K562 (cell line): Measurements from ENCODE around the gene AIDA. TPM values are rescaled to one million over a fixed set of nuclear protein-coding genes. Genes with fewer than 3 reads are reported as not detected.
A peak's percentile ranks its signal among the peaks of the same experiment; 100 is the strongest.

Experiments used
- ATAC-seq: fragments of 200-7000 bp; cut with Tn5 transposase; 3 replicates; pipeline ENCODE4 v1.9.1; 2020; ENCODE audit warnings: moderate library complexity
- BruUV-seq: library from RNA; stranded (reverse); fragments of 400-500 nt; replicated peaks from 2 replicates; lab custom pipeline; 2021; lab: Mats Ljungman, UMichigan
- CTCF ChIA-PET: fragments of 300-600 bp; formaldehyde crosslinking; extraction: SDS; loops from one replicate; lab custom pipeline; 2021; ENCODE audit warnings: low intra/inter-chr PET ratio; lab: Yijun Ruan, JAX
- POLR2A ChIA-PET: fragments of 300-600, 350-650 bp; sonication (Branson Sonifier 250); formaldehyde crosslinking; extraction: SDS; loops from one replicate; lab custom pipeline; 2021; ENCODE audit warnings: antibody characterized with exemption, inconsistent platforms; lab: Yijun Ruan, JAX
- DNase-seq, 4 experiments: peaks; one replicate each; pipeline versions ENCODE4 v3.0.0 to v3.0.0-alpha.2; 2011 to 2018; ENCODE audit warnings: low spot score in 3 of 4, mixed read lengths in 3 of 4; ENCODE audit errors: extremely low read depth in 1 of 4
- FAIRE-seq: peaks from 2 replicates; lab custom pipeline; 2011; peaks lifted over from hg19 to GRCh38; lab: Jason Lieb, UNC
- H2AFZ ChIP-seq: 2 replicates; pipeline ENCODE4 v1.6.0; 2011; ENCODE audit warnings: low read depth, low read length, control low read depth, inconsistent platforms
- H3K27ac ChIP-seq: fragments of 200-600 bp; 3 replicates; pipeline ENCODE4 v1.8.0; 2011; ENCODE audit warnings: low read depth, mild to moderate bottlenecking, control low read depth, inconsistent platforms, low read length, moderate library complexity, mixed read lengths; ENCODE audit errors: extremely low read depth
- H3K27me3 ChIP-seq, 2 experiments: fragments of 300-600 bp in 1 of 2; 2 replicates in 1 of 2; 3 replicates in 1 of 2; pipeline versions ENCODE4 v1.6.0 to v1.8.0; 2011; ENCODE audit warnings: inconsistent platforms in 2 of 2, low read length in 2 of 2, mild to moderate bottlenecking in 1 of 2, mixed read lengths in 1 of 2, moderate library complexity in 1 of 2; ENCODE audit not compliant: control insufficient read depth in 2 of 2, insufficient read depth in 2 of 2
- H3K36me3 ChIP-seq: fragments of 300-600 bp; 3 replicates; pipeline ENCODE4 v1.8.0; 2011; ENCODE audit warnings: mild to moderate bottlenecking, low read length, inconsistent platforms; ENCODE audit not compliant: control insufficient read depth, insufficient read depth
- H3K4me1 ChIP-seq, 2 experiments: fragments of 200-600 bp in 1 of 2; replicated peaks in 1 of 2; 2 replicates in 1 of 2; 3 replicates in 1 of 2; pipeline versions ENCODE4 v1.5.1 to v1.8.0; 2011; ENCODE audit warnings: inconsistent platforms in 2 of 2, low read length in 2 of 2, mild to moderate bottlenecking in 1 of 2, mixed read lengths in 1 of 2, moderate library complexity in 1 of 2; ENCODE audit not compliant: control insufficient read depth in 2 of 2, insufficient read depth in 2 of 2
- H3K4me2 ChIP-seq: 2 replicates; pipeline ENCODE4 v1.6.1; 2011; ENCODE audit warnings: low read length, control low read depth, inconsistent platforms, mixed read lengths; ENCODE audit not compliant: insufficient read depth
- H3K4me3 ChIP-seq: fragments of 200-600 bp; sonication (generic), shearing (Covaris generic); 2 replicates; pipeline ENCODE4 v1.5.1; 2016; ENCODE audit warnings: control low read depth, inconsistent platforms
- H3K79me2 ChIP-seq: fragments of 200-600 bp; 3 replicates; pipeline ENCODE4 v1.8.0; 2011; ENCODE audit warnings: low read length, inconsistent platforms; ENCODE audit not compliant: control insufficient read depth, insufficient read depth
- H3K9ac ChIP-seq, 2 experiments: 2 replicates each; pipeline versions ENCODE4 v1.6.0 to v1.6.1; 2011; ENCODE audit warnings: low read depth in 2 of 2, low read length in 2 of 2, control low read depth in 1 of 2, inconsistent platforms in 1 of 2, mild to moderate bottlenecking in 1 of 2, mixed read lengths in 1 of 2; ENCODE audit not compliant: insufficient read depth in 1 of 2
- H3K9me1 ChIP-seq: one replicate; pipeline ENCODE4 v1.6.0; 2011; ENCODE audit warnings: inconsistent platforms, mild to moderate bottlenecking, low read length, moderate library complexity; ENCODE audit not compliant: control insufficient read depth, insufficient read depth
- H3K9me3 ChIP-seq: replicated peaks from 2 replicates; pipeline ENCODE4 v1.5.1; 2011; ENCODE audit warnings: low read depth, low read length, inconsistent platforms; ENCODE audit not compliant: control insufficient read depth, insufficient read depth
- H4K20me1 ChIP-seq: replicated peaks from 2 replicates; pipeline ENCODE4 v1.6.1; 2011; ENCODE audit warnings: low read length, inconsistent platforms, mixed read lengths; ENCODE audit not compliant: control insufficient read depth, insufficient read depth
- TEAD4 ChIP-seq, 2 experiments: sonication (generic) in 1 of 2; formaldehyde crosslinking in 1 of 2; IDR thresholded peaks; 2 replicates each; pipeline versions ENCODE4 v1.6.1 to v1.8.0; 2012 to 2022; ENCODE audit warnings: borderline replicate concordance in 1 of 2, inconsistent platforms in 1 of 2, low read length in 1 of 2, mild to moderate bottlenecking in 1 of 2, missing genetic modification reagents in 1 of 2
- ZNF224 ChIP-seq: sonication (generic); formaldehyde crosslinking; IDR thresholded peaks from 2 replicates; pipeline ENCODE4 v1.8.0; 2022; ENCODE audit warnings: mild to moderate bottlenecking, missing genetic modification reagents
- WGBS: fragments of 100-300 bp; shearing (Covaris generic); methylation state at CpG from one replicate; pipeline ENCODE4 v1.1.6; 2016; ENCODE audit warnings: low coverage, mixed read lengths; ENCODE audit not compliant: insufficient coverage; ENCODE audit errors: missing lambda C conversion rate; 5-methylcytosine and 5-hydroxymethylcytosine counted together
- in situ Hi-C: fragments of 300-500 bp; cut with MboI; formaldehyde crosslinking; loops from 4 replicates; pipeline ENCODE4 v1.15.0; 2018; ENCODE audit warnings: inconsistent platforms, mixed read lengths
- intact Hi-C: fragments of 100-400 bp; cut with micrococcal nuclease; formaldehyde crosslinking; loops from 2 replicates; pipeline ENCODE4 v1.14.2; 2022
- polyA plus RNA-seq, 8 experiments: library from polyadenylated mRNA; depleted of rRNA in 4 of 8; stranded (reverse) in 5 of 8; unstranded in 3 of 8; fragments of >200 nt; fragmentation: Nextera tagmentation in 2 of 8; fragmentation: Illumina TruSeq in 1 of 8; extraction: Ambion mirVana in 2 of 8; extraction: Trizol in 1 of 8; gene quantifications; 2 replicates each; pipeline versions ENCODE4 v1.2.1 to v1.2.3, GENCODE V29; 2011 to 2014; ENCODE audit warnings: inconsistent platforms in 1 of 8, missing spikeins in 1 of 8
- total RNA-seq, 7 experiments: library from RNA; depleted of rRNA in 6 of 7; stranded (reverse); fragments of >200 nt in 6 of 7; fragmentation: Illumina TruSeq in 2 of 7; extraction: Trizol in 2 of 7; gene quantifications; 2 replicates each; pipeline versions ENCODE4 v1.2.1 to v1.2.3, GENCODE V29; 2011 to 2021; ENCODE audit warnings: low replicate concordance in 1 of 7
- TF ChIP-seq, protein P1 (sequence below), 3 experiments: IDR thresholded peaks in 2 of 3; conservative IDR thresholded peaks in 1 of 3; 2 replicates each; pipeline ENCODE4 v1.5.1; 2011 to 2012; ENCODE audit warnings: low read length in 3 of 3, mild to moderate bottlenecking in 3 of 3, control low read depth in 2 of 3, improper control_type of control experiment in 1 of 3, inconsistent platforms in 1 of 3, low read depth in 1 of 3, mixed read lengths in 1 of 3, moderate library complexity in 1 of 3; ENCODE audit not compliant: insufficient read depth in 2 of 3
- TF ChIP-seq, protein P2 (sequence below): fragments of 250-450 bp; sonication (Bioruptor Pico); IDR thresholded peaks from 2 replicates; pipeline ENCODE4 v1.5.0; 2021
- TF ChIP-seq, protein P3 (sequence below): sonication (generic); formaldehyde crosslinking; IDR thresholded peaks from 2 replicates; pipeline ENCODE4 v1.9.0; 2022; ENCODE audit warnings: mild to moderate bottlenecking, missing genetic modification reagents
- TF ChIP-seq, protein P4 (sequence below), 2 experiments: fragments of 450-650 bp; formaldehyde crosslinking in 1 of 2; IDR thresholded peaks; 2 replicates each; pipeline versions ENCODE4 v1.4.0 to v1.6.1; 2014 to 2020; ENCODE audit warnings: mild to moderate bottlenecking in 2 of 2, borderline replicate concordance in 1 of 2, low read depth in 1 of 2

Gene AIDA
- total and polyA plus RNA-seq, 9 of the 15 experiments (the other 6 are each of a cell fraction or from before 2014, with no cell fraction given): 18.2 to 77.9 (median 24.9) TPM

DNA sequence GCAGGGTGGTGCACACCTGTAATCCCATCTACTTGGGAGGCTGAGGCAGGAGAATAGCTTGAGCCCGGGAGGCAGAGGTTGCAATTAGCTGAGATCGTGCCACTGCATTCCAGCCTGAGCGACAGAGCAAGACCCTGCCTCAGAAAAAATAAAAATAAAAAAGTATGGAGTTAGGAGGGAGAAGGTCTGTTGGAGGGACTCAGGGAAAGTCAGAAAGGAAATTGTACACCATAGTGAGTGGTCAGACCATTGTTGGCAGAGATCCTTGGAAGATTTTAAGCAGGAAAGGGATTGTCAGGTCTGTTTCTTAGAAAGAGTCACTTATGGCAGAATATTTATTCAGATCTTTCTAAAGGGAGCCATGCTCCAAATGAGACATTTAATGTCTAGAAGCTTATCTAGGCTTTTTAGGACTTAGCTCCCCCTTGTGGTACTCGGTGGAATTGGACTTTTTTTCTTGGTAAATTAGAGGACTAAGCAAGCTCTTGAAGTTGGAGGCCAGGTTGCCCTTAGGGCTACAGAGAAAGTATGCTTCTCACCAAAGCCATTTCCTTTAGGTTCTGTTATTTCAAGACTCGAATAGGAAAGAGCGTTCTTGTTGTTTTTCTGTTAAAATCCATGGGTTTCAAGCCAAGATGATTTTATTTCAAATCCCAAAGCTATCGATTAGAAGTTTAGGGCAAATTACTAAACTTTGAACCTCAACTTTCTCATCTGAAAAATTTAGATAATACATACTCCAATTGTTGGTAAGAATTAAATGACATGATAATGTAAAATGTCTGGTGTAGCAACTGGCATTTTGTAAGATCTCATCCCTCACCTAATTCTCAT lies 77.9 kb downstream of the AIDA start:
- Histone ChIP-seq H4K20me1 (no peaks in the 10 kb centered on the region), H3K4me3 (no peak overlapping the region), H3K9ac (no peak overlapping the region), H3K9me3 (no peaks in the 10 kb centered on the region), H3K4me1 (no peaks in the 10 kb centered on the region), H3K4me2 (no peak overlapping the region), H3K79me2 (no peaks in the 10 kb centered on the region), H3K36me3 (peaks cover 87% of the 10 kb centered on the region), H3K9me1 (no peaks in the 10 kb centered on the region), H2AFZ (peak overlapping the region; percentile 50; the same call in 1 of the 2 replicates), H3K27ac (no peak overlapping the region), H3K27me3 (no peaks in the 10 kb centered on the region)
- ATAC-seq (peak; percentile 93), FAIRE-seq (peak; percentile 89), DNase-seq (peak; percentile 62 to 91 (median 68))
- in situ Hi-C loops: loop anchor here (5.0 kb wide), 1 partner anchor 167 kb away; no protein-coding TSS in a partner anchor
- intact Hi-C loops: loop anchor here (1.0 to 5.0 kb wide), 2 partner anchors 92 to 169 kb away; no protein-coding TSS in a partner anchor
- no TSS peak for BruUV-seq
- WGBS: 23% methylated on average over 7 of the region's 7 CpGs
- CTCF ChIA-PET: interaction anchor here (0.7 to 2.5 kb wide), 3 partner anchors 169 to 456 kb away, joined by 3 to 38 read pairs (median 4); no protein-coding TSS in a partner anchor
- POLR2A ChIA-PET: interaction anchor here (0.7 to 2.4 kb wide), 9 partner anchors 9 to 169 kb away, joined by 3 to 20 read pairs (median 5); partner anchors contain the start of genes AIDA, BROX and TAF1A
- TF ChIP-seq, protein P1, sequence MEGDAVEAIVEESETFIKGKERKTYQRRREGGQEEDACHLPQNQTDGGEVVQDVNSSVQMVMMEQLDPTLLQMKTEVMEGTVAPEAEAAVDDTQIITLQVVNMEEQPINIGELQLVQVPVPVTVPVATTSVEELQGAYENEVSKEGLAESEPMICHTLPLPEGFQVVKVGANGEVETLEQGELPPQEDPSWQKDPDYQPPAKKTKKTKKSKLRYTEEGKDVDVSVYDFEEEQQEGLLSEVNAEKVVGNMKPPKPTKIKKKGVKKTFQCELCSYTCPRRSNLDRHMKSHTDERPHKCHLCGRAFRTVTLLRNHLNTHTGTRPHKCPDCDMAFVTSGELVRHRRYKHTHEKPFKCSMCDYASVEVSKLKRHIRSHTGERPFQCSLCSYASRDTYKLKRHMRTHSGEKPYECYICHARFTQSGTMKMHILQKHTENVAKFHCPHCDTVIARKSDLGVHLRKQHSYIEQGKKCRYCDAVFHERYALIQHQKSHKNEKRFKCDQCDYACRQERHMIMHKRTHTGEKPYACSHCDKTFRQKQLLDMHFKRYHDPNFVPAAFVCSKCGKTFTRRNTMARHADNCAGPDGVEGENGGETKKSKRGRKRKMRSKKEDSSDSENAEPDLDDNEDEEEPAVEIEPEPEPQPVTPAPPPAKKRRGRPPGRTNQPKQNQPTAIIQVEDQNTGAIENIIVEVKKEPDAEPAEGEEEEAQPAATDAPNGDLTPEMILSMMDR (IDR thresholded peaks at IDR 0.05 in 2 of 3, conservative IDR thresholded peaks at IDR 0.05 in 1 of 3; ENCODE audit: insufficient read depth in 2 of 3, low read depth in 1 of 3, low read length in 3 of 3): peak; percentile 65 to 95 (median 88)
- TF ChIP-seq, protein P2, sequence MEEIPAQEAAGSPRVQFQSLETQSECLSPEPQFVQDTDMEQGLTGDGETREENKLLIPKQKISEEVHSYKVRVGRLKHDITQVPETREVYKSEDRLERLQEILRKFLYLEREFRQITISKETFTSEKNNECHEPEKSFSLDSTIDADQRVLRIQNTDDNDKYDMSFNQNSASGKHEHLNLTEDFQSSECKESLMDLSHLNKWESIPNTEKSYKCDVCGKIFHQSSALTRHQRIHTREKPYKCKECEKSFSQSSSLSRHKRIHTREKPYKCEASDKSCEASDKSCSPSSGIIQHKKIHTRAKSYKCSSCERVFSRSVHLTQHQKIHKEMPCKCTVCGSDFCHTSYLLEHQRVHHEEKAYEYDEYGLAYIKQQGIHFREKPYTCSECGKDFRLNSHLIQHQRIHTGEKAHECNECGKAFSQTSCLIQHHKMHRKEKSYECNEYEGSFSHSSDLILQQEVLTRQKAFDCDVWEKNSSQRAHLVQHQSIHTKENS (CRISPR knock-in tag): 0 out of 2 replicates have a peak, but pooled peaks have one; percentile 12
- TF ChIP-seq, protein P3, sequence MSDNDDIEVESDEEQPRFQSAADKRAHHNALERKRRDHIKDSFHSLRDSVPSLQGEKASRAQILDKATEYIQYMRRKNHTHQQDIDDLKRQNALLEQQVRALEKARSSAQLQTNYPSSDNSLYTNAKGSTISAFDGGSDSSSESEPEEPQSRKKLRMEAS (CRISPR knock-in tag): no peak
- TF ChIP-seq TEAD4 (IDR thresholded peaks at IDR 0.05; ENCODE audit: low read length) (0 out of 2 replicates have a peak, but pooled peaks have one; percentile 30), TEAD4 (CRISPR knock-in tag; IDR thresholded peaks at IDR 0.05; ENCODE audit: borderline replicate concordance) (no peak), ZNF224 (no peak)
- TF ChIP-seq, protein P4, sequence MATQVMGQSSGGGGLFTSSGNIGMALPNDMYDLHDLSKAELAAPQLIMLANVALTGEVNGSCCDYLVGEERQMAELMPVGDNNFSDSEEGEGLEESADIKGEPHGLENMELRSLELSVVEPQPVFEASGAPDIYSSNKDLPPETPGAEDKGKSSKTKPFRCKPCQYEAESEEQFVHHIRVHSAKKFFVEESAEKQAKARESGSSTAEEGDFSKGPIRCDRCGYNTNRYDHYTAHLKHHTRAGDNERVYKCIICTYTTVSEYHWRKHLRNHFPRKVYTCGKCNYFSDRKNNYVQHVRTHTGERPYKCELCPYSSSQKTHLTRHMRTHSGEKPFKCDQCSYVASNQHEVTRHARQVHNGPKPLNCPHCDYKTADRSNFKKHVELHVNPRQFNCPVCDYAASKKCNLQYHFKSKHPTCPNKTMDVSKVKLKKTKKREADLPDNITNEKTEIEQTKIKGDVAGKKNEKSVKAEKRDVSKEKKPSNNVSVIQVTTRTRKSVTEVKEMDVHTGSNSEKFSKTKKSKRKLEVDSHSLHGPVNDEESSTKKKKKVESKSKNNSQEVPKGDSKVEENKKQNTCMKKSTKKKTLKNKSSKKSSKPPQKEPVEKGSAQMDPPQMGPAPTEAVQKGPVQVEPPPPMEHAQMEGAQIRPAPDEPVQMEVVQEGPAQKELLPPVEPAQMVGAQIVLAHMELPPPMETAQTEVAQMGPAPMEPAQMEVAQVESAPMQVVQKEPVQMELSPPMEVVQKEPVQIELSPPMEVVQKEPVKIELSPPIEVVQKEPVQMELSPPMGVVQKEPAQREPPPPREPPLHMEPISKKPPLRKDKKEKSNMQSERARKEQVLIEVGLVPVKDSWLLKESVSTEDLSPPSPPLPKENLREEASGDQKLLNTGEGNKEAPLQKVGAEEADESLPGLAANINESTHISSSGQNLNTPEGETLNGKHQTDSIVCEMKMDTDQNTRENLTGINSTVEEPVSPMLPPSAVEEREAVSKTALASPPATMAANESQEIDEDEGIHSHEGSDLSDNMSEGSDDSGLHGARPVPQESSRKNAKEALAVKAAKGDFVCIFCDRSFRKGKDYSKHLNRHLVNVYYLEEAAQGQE (IDR thresholded peaks at IDR 0.05; ENCODE audit: borderline replicate concordance): peak; percentile 84; the same call in 1 of the 2 replicates
- TF ChIP-seq, protein P4 (CRISPR knock-in tag; IDR thresholded peaks at IDR 0.05; ENCODE audit: low read depth): no peak
